ENCODE results near the gene EFCAB9. TPM values are rescaled to one million over a fixed set of nuclear protein-coding genes. Genes with fewer than 3 reads are reported as not detected.

EFCAB9 gene
- total RNA-seq, 2 experiments from 2014 or later, result not detected

- no peaks in the 10 kb centered on the region for H3K9me3 ChIP-seq (ENCODE audit: low read length)
- no peak overlapping the region for H2AFZ ChIP-seq (ENCODE audit: low read length)
- TF ChIP-seq CTCF (conservative IDR thresholded peaks at IDR 0.05; ENCODE audit: low read length) (no peak), EZH2phosphoT487 (IDR thresholded peaks at IDR 0.05; ENCODE audit: borderline replicate concordance, low read depth, low read length) (no peak)
- ChIA-PET POLR2A (interaction anchor here (0.6 to 2.2 kb wide), 4 partner anchors 8 to 179 kb away, joined by 3 to 6 read pairs (median 6); no protein-coding TSS in a partner anchor), CTCF (ENCODE audit: unreplicated experiment) (interaction anchor here (0.7 kb wide), 1 partner anchor 750 kb away, joined by 4 read pairs; no protein-coding TSS in a partner anchor)
- no peak overlapping the region for H3K4me3 ChIP-seq (ENCODE audit: low read depth, low read length, poor library complexity, severe bottlenecking)
- peaks cover 8% of the 10 kb centered on the region; the same call in 1 of the 2 replicates for H3K79me2 ChIP-seq (ENCODE audit: insufficient read depth, low read depth, low read length)
- no peaks in the 10 kb centered on the region for H3K36me3 ChIP-seq (ENCODE audit: insufficient read depth, low read length)
- BruUV-seq (replicated peaks), result no TSS peak
- no peaks in the 10 kb centered on the region for H3K9me2 ChIP-seq (ENCODE audit: insufficient read depth, low read length)
- intact Hi-C loops (cut with micrococcal nuclease; ENCODE audit: unreplicated experiment), result no loop called here
- peaks cover 25% of the 10 kb centered on the region for H3K4me1 ChIP-seq (ENCODE audit: insufficient read depth, low read length, poor library complexity, severe bottlenecking)
- no peaks in the 10 kb centered on the region for H4K20me1 ChIP-seq (ENCODE audit: insufficient read depth, low read length)
- no peak overlapping the region for H3K27ac ChIP-seq (ENCODE audit: low read depth, low read length, poor library complexity, severe bottlenecking)
- H3K4me2 ChIP-seq (ENCODE audit: low read length), result no peak overlapping the region
- DNase-seq (ENCODE audit: low spot score), result no peak
Measured at GRCh38 chr5:172164769-172165212, 29.2 kb upstream of the EFCAB9 start.

GRCh38 chr5:172165465-172165864, 28.5 kb upstream of the EFCAB9 start:
- Histone ChIP-seq H3K4me3 (ENCODE audit: low read depth, low read length, poor library complexity, severe bottlenecking) (no peak overlapping the region), H3K4me2 (ENCODE audit: low read length) (no peak overlapping the region), H2AFZ (ENCODE audit: low read length) (no peak overlapping the region), H3K79me2 (ENCODE audit: insufficient read depth, low read depth, low read length) (peaks cover 8% of the 10 kb centered on the region; the same call in 1 of the 2 replicates), H3K9me3 (ENCODE audit: low read length) (no peaks in the 10 kb centered on the region), H3K4me1 (ENCODE audit: insufficient read depth, low read length, poor library complexity, severe bottlenecking) (peaks cover 19% of the 10 kb centered on the region), H3K27ac (ENCODE audit: low read depth, low read length, poor library complexity, severe bottlenecking) (no peak overlapping the region), H4K20me1 (ENCODE audit: insufficient read depth, low read length) (no peaks in the 10 kb centered on the region), H3K36me3 (ENCODE audit: insufficient read depth, low read length) (no peaks in the 10 kb centered on the region), H3K9me2 (ENCODE audit: insufficient read depth, low read length) (no peaks in the 10 kb centered on the region)
- POLR2A ChIA-PET, result interaction anchor here (1.1 to 2.2 kb wide), 3 partner anchors 8 to 11 kb away, joined by 3 to 6 read pairs (median 5); no protein-coding TSS in a partner anchor
- DNase-seq (ENCODE audit: low spot score), result no peak
- intact Hi-C loops (cut with micrococcal nuclease; ENCODE audit: unreplicated experiment), result no loop called here
- TF ChIP-seq EZH2phosphoT487 (IDR thresholded peaks at IDR 0.05; ENCODE audit: borderline replicate concordance, low read depth, low read length) (no peak), CTCF (conservative IDR thresholded peaks at IDR 0.05; ENCODE audit: low read length) (no peak)
- CTCF ChIA-PET (ENCODE audit: unreplicated experiment), result interaction anchor here (0.5 to 0.7 kb wide), 2 partner anchors 13 to 750 kb away, joined by 3 to 4 read pairs; no protein-coding TSS in a partner anchor
- no TSS peak for BruUV-seq (replicated peaks)

Measured in OCI-LY7 (cell line).